HG02840 (cell line): ENCODE data around the gene MRRF.

Source experiments
- ATAC-seq: cut with Tn5 transposase; IDR thresholded peaks from one replicate; pipeline ENCODE4 v1.9.1; 2021; ENCODE audit warnings: mild to moderate bottlenecking, moderate library complexity, moderate number of reproducible peaks; ENCODE audit not compliant: unreplicated experiment, low FRiP score

Gene MRRF, protein sequence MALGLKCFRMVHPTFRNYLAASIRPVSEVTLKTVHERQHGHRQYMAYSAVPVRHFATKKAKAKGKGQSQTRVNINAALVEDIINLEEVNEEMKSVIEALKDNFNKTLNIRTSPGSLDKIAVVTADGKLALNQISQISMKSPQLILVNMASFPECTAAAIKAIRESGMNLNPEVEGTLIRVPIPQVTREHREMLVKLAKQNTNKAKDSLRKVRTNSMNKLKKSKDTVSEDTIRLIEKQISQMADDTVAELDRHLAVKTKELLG

DNA sequence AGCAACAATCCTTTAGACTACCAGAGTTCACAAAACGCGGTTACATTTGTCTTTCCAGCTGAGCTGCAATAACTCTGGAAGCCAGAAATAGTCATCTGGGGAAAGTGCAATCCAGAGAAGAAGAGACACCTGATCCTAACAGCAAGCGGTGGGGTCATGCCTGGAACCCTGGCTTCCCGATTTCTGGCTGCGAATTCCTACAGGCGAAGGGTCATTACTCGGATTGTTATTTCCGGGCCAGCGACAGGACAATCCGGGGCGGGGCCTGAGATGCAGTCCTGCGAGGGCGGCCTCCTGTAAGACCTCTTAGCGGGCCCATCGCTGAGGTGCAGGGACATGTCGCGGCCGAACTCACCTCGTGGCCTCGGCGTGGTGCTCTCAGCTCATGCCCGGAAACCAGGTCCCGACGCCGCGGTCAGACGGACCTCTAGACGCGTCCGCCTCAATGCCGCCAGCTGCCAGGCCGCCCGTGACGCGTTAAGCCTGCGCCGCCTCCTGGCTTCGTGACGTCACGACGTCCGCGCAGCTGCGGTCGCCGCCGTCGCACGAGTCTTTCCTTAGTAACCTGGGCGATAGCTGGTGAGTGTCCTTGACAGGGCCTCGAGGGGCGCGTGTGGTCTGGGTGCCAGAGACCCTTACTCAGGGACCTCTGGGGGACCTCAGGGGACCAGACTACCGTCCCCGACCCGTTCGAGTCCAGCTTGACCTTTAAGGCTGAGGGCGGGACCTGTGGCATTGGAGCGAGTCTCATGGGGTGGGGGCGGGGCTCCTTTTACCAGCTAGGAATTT is at the start of gene MRRF, which contains the start of gene RBM18:
TSS of gene MRRF (plus strand) at position 523 of the 789 bp plus-strand sequence. CDS start 6,010 bp downstream, outside the sequence.
TSS of gene RBM18 (minus strand) at position 481 of the 789 bp plus-strand sequence. CDS start 3,348 bp downstream, outside the sequence.
- peak; percentile 83 for ATAC-seq

DNA sequence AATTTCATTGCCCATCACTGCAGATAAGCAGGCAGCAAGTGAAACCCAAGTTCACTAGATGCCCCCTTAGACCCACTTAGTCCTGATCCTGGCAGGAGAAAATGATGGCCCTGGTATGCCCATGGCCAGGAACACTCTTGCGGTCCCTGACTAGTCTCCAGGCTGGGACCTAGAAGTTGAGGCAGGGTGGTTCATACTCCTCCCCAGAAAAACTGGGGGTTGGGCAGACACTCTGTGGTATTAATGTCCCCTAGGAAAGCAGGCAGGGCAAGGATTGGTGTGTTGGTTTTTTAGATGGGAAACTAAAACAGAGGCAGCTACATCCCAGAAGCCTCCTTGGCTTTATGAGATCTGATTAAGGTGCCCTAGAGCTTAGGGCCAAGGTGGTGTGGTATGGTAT is 49.0 kb upstream of the MRRF start:
- ATAC-seq: no peak

DNA sequence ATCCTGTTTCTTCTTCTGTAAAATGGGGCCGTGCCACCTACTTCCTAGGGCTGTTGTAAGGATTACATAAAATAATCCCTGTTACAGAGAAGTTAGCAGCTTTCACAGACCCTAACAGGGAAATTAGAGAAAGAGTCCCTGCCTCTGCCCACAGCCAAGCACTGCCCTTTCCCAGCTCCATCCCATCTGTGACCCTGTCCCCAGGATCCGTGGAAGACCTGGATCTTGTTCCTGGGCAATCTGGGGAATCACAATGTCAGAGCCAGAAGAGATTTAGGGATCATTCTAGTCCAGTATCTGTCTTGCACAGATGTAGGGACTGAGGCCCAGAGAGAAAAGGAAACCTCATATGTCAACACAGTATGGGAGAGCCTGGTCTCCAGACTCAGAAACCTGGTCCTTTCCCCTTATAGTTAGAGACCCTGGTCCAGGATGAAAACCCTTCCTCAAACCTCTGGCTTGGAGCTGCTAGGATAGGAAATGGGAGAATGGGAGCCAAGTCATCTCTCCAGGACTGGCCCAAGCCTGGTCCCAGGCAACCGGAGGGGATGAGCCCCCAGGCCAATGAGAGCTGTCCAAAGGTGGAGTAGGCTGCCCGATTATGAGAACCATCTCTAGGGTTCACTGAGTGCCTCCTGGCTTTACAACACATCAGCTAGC is 48.4 kb upstream of the MRRF start:
- ATAC-seq: no peak

DNA sequence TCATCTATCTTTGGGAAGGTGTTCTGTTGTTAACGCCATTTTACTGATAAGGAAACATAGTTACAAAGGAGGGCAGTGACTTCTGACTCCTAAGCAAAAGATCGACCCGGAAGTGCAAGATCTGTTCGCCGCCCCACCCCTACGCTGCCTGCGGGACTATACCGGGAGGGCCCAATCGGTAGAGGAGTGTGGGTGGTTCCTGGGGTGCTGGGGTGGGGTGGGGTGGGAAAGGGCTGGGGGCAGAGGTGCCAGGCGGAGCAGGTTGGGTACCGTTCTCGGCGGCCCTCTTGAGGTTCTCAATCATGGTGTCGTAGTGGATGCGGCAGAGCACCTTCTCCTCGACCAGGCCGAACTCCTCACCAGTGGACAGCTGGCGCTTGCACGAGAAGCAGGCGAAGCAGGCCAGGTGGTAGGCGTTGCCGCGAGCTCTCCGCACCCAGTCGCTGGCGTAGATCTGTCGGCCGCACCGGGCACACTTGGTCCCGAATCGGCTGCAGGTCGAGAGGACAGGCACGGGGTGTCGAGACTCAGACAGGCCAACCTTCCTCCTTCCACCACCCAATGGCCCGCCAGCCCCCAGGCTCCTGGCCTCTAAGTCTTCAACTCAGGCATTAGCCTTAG is 47.8 kb upstream of the MRRF start:
- ATAC-seq: no peak

DNA sequence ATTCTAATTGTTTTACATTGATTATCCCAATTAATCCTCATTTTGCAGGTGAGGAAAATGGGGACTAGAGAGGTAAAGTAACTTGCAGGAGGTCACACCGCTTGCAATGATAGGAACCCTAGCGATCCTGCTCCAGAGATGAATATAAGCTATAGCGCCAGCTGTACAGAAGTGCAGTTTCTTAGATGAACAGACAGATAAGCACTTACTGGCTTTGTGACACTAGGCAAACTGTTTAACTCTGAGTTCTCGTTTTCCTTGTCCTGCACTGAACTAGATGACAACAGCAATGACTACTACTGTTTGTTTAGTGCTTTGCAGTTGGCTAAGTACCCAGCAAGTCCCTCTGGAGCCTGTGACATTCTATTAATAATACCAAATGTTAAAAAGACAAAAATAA is 47.0 kb upstream of the MRRF start:
- ATAC-seq: no peak

DNA sequence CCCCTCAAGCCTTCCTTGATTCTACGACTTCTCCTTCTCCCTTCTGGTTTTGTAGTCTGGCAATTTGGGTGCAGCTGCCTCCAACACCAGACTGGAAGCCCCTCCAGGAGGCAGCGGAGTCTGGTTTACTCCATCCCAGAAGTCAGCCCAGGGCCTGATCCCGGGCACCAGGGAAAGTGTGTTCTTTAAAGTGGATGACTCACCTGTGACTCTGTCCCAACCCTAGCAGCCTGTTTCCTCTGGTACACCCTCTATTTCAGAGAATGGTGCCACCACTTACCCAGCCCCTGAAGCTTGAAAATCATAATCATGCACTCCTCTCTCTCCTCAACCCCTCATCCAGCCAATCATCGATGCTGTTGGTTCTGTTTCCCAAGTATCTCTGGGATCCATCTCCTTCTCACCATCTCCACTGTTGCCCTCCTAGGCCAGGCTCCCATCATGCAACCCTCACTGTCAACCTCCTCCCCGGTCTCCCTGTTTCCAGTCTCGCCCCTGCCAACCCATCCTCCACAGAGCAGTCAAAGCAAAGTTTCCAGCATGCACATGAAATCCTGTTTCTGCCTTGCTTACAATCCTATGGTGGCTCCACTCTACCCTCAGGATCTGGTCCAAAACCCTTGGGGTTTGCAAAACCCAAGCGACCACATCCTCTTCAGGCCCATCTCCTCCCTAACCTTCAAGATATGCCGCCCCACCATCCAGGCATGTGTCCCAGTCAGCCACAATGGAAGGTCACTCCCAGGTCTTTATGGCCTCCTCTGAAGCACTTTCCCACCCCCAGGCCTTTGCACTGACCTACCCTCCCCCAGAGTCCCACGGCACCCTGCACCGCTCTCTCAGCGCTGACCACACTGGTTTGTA is 46.4 kb upstream of the MRRF start:
- no peak for ATAC-seq

DNA sequence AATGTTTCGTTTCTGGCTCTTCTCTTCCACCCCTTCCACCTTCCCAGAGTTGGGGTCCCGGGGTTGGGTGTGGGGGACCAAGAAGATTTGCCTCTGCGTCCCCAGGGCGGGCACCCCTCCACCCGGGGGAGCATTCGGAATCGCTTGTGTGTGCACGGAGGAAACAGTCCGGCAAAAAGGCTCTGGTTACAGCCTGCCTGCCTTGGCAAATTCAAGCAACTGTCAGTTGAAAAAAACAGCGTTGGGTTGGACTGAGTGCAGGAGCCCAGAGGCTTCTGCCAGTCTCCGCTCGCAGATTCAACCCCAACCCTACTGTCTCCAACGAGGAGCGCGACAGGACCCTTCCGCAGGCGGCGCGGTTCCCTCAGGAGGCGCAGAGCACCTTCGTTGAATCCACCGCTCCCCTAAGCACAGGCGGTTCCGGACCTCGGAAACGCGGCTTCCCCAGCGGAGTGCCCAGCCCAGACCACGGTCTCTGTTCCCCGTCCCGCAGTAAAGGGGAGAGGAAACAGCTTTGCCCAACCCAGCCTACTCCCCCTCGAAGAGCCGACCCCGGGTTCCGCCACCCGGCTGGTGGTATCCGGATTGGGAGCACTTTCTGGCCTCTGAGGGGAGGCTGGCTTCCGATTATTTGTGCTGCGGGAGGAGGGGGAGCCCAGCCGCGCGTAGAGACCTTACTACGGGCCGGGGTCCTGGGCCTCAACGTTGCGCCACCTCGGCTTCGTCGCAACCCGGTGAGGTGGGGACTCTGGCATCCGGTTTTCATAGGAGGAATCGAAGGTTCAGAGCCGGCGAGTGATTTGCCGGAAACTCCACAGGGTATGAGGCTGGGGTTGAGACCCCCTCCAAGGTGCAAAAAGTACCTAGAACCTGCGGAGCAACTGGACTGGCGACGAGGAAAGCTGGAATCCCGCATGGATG is 45.5 kb upstream of the MRRF start:
- ATAC-seq: no peak

DNA sequence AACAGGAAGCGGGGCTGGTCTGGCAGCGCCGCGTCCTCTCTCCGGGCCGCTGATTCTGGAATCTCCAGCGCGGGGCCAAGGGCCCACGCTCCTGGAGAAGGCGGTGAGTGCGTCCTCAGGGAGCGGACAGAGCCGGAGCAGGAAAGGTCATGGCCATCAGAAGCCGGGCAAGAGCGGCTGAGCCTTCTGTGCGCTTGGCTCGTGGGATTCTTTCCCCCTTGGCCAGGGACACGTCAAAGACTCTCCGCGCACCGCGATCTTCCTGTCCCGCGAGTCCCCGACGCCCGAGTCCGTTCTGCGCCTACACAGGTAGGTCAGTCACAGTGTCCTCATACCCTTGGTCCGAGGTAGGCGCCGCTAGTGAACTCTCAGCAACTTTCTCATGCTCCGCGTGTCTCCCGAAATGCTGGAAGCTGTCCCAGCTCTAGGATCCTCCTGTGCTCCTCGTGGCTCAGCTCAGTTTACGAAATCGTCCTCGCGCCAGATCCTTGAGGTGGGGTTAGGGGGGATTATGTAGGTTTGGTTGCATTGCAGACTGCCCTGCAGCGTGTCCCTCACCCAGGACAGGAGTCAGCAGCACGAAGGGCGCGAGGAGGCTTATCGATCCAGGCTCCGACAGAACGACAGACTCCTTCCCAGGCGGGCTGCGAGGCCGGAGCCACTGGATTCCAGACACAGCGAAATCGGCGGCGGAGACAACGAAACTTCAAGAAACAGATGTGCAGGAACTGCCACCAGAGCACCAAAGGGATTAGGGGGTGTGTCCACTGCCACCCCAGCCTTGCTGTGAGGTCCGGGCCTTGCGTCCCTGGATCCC is 44.6 kb upstream of the MRRF start:
- no peak for ATAC-seq

DNA sequence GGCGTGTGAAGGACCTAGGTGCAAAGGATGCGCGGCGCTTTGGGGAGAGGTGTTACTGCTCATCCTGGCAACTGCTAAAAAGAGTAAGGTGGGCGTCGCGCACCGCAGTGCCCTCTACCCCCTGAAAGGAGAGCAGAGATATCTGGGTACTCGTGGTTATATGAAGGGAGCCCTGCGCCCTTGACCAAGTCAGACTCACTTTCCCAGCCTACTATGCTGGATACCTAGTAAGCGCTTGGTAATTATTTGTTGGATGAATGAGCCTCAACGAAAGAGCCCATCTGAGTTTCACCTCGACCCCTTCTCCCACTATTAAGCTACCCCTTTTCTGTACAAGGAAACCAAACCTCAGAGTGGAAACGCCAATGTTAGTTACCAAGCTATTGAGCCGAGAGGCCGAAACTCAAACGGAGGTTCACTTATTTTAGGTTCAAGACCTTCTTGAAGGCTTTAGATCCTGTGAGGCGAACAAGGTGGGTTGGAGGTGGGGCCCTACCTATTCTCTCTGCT is 44.0 kb upstream of the MRRF start:
- no peak for ATAC-seq

DNA sequence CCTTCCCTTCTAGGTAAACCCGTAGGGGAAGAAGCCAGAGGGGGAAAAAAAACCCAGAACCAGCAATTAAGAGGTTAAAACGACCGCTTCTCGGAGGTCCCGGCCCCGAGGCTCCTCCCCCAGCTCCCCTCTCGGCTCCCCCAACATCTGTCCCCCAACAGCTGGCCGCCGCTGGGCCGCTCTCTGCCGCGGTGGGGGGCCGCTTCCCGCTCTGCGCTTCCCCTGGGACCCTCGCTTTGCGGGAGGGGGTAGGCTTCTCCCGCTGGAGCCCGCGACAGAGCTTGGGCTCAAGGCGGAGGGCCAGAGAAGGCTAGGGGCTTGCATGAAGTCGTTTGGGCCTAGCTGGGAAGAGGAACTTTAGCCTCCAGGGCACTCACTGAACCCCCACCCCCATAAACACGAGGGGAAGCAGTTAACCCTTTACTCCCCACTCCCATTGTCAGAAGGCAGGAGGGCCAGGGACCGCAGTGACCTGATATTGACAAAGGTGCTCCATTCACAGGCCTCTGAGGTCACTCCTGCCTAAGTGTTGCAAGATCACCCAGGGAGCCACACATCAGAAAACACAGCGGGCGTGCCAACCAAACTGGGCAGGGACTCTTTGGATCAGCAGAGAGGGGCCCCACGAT is 43.4 kb upstream of the MRRF start:
- ATAC-seq: no peak

DNA sequence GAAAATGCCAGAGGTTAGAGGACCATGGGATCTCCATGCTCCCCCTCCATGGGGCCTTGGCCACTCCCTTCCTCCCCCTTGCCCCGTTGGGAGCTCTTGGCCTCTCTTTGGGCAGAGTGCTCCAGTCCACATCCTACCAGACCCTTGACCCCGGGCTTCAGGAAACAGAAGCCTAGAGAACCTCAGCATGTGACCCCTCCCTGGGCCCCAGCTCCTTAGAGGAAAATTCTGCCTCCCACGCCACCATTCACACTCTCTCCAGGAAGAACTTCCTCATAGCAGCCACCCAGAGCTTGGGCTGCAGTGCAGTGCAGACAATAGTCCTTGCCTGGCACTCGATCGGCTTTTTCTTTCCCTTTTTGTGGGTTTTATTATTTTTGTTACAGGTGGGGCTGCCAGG is 41.9 kb upstream of the MRRF start:
- no peak for ATAC-seq

DNA sequence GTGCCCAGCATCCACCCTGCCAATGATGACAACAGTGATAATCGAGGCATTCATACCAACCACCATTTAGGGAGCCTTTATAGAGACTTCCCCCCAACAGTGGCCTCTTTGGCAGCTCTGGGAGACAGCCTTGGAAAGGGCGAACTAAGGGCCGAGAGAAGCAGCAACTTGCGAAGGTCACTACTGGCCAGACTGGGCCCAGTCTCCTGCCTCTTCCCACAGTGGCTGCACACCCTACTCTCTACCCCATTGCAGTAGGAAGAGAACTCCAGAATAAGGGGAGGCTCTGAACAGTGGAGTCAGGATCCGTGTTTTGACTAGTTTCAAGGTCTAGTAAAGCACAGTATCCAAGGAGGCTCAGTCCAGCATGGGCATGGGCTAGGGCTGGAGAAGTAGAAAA is 41.2 kb upstream of the MRRF start:
- no peak for ATAC-seq

DNA sequence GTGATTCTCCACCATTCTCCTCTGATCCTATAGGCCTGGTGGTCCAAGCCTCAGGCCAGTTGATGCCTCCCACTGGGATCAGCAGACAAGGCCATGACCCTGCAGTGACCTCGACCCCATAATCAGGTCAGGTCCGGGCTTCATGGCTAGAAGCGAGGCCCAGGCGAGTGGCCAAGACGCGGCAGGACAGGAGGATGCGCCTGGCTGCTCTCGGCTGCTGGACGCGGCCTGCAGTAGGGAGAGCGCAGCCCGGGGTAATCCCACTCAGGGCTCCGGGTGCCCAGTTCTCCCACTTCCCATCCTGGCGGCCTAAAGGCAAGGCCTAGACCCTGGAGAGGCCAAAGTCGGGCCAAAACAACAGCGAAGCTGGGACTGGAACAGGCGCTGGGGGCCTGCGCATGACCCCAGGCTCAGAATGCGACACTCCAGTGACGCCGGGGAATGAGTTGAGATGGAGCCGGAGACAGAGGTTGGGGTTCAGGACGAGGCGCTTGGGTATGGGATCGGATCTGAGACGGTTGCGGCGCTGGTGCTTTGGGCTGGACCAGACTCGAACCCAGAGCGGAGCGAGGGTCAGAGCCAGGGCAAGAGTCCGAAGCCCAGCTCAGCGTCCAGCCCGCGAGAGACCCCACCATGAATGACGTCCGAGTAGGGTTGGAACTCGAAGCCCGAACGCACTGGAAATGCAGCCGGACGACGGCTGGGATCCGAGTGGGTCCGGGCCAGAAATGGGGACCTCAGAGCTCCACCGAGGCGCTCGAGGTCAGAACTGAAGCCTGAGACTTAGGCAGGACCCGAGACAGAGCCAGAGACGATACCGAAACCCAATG is 39.2 kb upstream of the MRRF start:
- no peak for ATAC-seq

DNA sequence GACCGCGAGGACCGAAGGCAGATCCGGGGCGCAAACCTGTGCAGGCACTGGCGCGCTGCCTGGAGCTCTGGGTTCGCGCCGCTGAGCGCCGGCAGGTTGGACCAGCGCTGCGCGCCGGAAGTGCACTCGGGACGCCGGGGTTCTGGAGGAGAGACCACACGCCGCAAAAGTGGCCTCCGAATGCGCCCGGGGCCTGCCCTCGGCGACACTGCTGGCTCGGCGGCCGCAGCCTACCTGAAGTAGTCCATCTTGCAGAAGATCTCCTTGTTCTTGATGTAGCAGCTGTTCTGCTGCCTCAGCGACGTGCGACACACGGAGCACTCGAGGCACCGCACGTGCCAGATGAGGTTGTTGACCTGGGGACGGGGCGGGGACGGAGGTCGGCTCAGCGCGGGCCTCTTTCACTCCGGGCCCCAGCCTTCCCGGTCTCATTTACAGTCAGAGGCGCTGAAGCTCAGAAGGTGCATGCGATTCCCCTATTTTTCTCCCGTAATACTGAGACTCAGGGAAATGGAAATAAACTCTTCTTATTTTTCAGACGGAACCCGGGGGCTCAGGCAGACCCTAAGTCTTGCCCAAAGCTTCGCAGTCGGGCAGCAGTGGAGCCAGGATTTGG is 38.4 kb upstream of the MRRF start:
- ATAC-seq: no peak

DNA sequence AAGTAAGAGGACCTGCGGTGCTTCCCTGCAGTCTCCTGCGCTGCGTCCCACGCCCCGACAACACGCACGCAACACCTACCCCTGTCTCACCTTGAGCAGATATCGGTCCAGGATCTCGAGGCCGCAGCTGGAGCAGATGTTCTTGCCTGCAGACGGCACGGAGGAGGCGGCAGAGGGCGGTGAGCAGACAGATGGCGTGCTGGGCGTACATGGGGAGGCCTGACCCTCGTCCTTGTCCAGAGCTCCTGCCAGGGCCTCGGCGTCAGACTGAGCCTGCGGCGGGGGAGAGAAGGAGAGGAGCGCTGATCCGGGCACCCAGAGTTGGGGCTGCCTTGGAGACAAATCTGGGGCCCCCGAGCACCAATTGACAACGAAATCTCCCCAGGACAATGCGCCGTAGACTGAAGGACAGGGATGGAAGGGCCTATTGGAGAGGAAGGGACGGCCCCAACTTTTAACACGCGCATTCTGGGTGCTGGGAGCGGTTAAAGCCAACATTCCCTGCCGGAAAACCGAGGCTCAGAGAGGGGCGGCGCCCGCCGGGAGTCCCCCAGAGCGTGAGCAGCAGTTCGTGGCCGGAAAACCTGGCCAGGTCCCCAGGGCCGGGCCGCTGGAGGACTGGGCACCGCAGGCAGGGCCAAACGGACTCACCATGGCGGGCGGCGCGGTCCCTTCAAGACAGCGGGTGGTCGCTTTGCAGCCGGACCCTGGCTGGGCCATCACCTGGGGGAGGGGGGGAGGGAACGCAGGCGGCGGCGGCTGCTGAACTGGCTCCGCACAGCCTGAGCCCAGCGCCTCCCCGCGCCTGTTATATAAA is 37.7 kb upstream of the MRRF start:
- ATAC-seq: no peak

DNA sequence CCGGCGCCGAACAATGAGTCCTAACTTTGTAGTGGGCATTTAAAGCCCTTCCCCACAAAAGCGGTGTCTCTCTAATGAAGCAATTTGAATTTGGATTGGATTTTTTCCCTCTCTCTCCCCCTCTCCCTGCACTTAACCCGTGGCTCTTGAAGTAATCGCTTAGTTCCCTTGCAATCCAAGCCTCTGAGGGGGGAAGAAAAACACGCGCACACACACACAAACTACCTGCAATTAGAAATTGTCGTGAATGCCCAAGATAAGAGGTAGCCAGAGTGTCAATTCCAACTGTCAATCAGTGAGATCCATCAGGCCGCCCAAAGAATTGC is 37.1 kb upstream of the MRRF start:
- ATAC-seq: no peak
